Measurements from ENCODE around the gene DNAH2.
A peak's percentile ranks its signal among the peaks of the same experiment; 100 is the strongest.

- TF ChIP-seq CTCF (IDR thresholded peaks at IDR 0.05) (no peak), POLR2A (IDR thresholded peaks at IDR 0.05) (peak in 1 of 2 donors; percentile 45)
These were observed 12.8 kb upstream of the DNAH2 start, which contains the start of gene EFNB3 for GRCh38 chr17:7704601-7705268.
